Endothelial cell of umbilical vein (primary cell): ENCODE data around the gene BPIFA2. TPM values are rescaled to one million over a fixed set of nuclear protein-coding genes. Genes with fewer than 3 reads are reported as not detected.

Experiments
- BruUV-seq: library from RNA; stranded (reverse); fragments of 400-500 nt; replicated peaks from 2 replicates; lab custom pipeline; 2021; lab: Mats Ljungman, UMichigan
- CTCF ChIA-PET: fragments of 300-600, 350-600 bp; sonication (Branson Sonifier 250); formaldehyde crosslinking; loops from one replicate; lab custom pipeline; 2021; ENCODE audit warnings: antibody characterized with exemption, inconsistent platforms; lab: Charles Lee
- POLR2A ChIA-PET: fragments of 300-600, 350-600 bp; sonication (Branson Sonifier 250); formaldehyde crosslinking; loops from one replicate; lab custom pipeline; 2021; ENCODE audit warnings: antibody characterized with exemption, inconsistent platforms; lab: Charles Lee
- DNase-seq: peaks from one replicate; pipeline ENCODE4 v3.0.0-alpha.2; 2011; ENCODE audit warnings: low read depth, low spot score
- FAIRE-seq: peaks from 2 replicates; lab custom pipeline; 2011; peaks lifted over from hg19 to GRCh38; lab: Jason Lieb, UNC
- H2AFZ ChIP-seq: 2 replicates; pipeline ENCODE4 v1.6.0; 2012; ENCODE audit warnings: low read depth, low read length, control low read depth, inconsistent platforms
- H3K27ac ChIP-seq: 2 replicates; pipeline ENCODE4 v1.5.1; 2011; ENCODE audit warnings: low read depth, mild to moderate bottlenecking, control low read depth, low read length, moderate library complexity; ENCODE audit not compliant: insufficient read depth
- H3K27me3 ChIP-seq, 2 experiments: 2 replicates each; pipeline versions ENCODE4 v1.6.0 to v1.6.1; 2011; ENCODE audit warnings: low read length in 2 of 2, mixed read lengths in 1 of 2; ENCODE audit not compliant: control insufficient read depth in 2 of 2, insufficient read depth in 2 of 2
- H3K36me3 ChIP-seq, 2 experiments: 2 replicates in 1 of 2; 3 replicates in 1 of 2; pipeline ENCODE4 v1.5.1; 2011; ENCODE audit warnings: low read length in 2 of 2, mild to moderate bottlenecking in 1 of 2, moderate library complexity in 1 of 2; ENCODE audit not compliant: control insufficient read depth in 2 of 2, insufficient read depth in 2 of 2; ENCODE audit errors: extremely low read depth in 1 of 2
- H3K4me1 ChIP-seq: 3 replicates; pipeline ENCODE4 v1.5.1; 2011; ENCODE audit warnings: mild to moderate bottlenecking, low read length; ENCODE audit not compliant: control insufficient read depth, insufficient read depth; ENCODE audit errors: extremely low read depth
- H3K4me2 ChIP-seq: 2 replicates; pipeline ENCODE4 v1.6.1; 2011; ENCODE audit warnings: low read length, control low read depth, mixed read lengths; ENCODE audit not compliant: insufficient read depth
- H3K4me3 ChIP-seq, 3 experiments: fragments of 200-600 bp in 1 of 3; sonication (generic), shearing (Covaris generic) in 1 of 3; replicated peaks in 1 of 3; 2 replicates each; pipeline ENCODE4 v1.5.1; 2011 to 2016; ENCODE audit warnings: control low read depth in 3 of 3, low read length in 3 of 3, mild to moderate bottlenecking in 2 of 3, inconsistent platforms in 1 of 3, low read depth in 1 of 3, moderate library complexity in 1 of 3; ENCODE audit not compliant: insufficient read depth in 1 of 3
- H3K79me2 ChIP-seq: 2 replicates; pipeline ENCODE4 v1.6.0; 2012; ENCODE audit warnings: low read length, inconsistent platforms; ENCODE audit not compliant: control insufficient read depth, insufficient read depth
- H3K9ac ChIP-seq: replicated peaks from 2 replicates; pipeline ENCODE3; 2011; ENCODE audit warnings: low read length, control low read depth; ENCODE audit not compliant: insufficient read depth; ENCODE audit errors: extremely low read depth
- H3K9me1 ChIP-seq: replicated peaks from 3 replicates; pipeline ENCODE4 v1.6.0; 2011; ENCODE audit warnings: mild to moderate bottlenecking, low read length; ENCODE audit not compliant: control insufficient read depth, insufficient read depth; ENCODE audit errors: extremely low read depth
- H3K9me3 ChIP-seq: replicated peaks from 2 replicates; pipeline ENCODE4 v1.5.1; 2012; ENCODE audit warnings: low read length, inconsistent platforms; ENCODE audit not compliant: control insufficient read depth, insufficient read depth
- H4K20me1 ChIP-seq: replicated peaks from 2 replicates; pipeline ENCODE3; 2011; ENCODE audit warnings: mild to moderate bottlenecking, low read length; ENCODE audit not compliant: control insufficient read depth, insufficient read depth; ENCODE audit errors: extremely low read depth
- EZH2 ChIP-seq: IDR thresholded peaks from 2 replicates; pipeline ENCODE4 v1.6.1; 2012; ENCODE audit warnings: borderline replicate concordance, low read depth, mild to moderate bottlenecking, moderate library complexity, low read length, inconsistent platforms; ENCODE audit not compliant: severe bottlenecking
- FOS ChIP-seq: IDR thresholded peaks from 2 replicates; pipeline ENCODE4 v1.6.1; 2011; ENCODE audit warnings: mild to moderate bottlenecking, low read length, moderate library complexity, borderline replicate concordance; ENCODE audit not compliant: insufficient read depth
- GATA2 ChIP-seq: IDR thresholded peaks from 2 replicates; pipeline ENCODE4 v1.7.0; 2011; ENCODE audit warnings: low read depth, mild to moderate bottlenecking, moderate library complexity, mixed read lengths, low read length; ENCODE audit not compliant: insufficient read length, insufficient read depth
- JUN ChIP-seq: IDR thresholded peaks from 2 replicates; pipeline ENCODE4 v1.6.1; 2011; ENCODE audit warnings: borderline replicate concordance, low read depth; ENCODE audit not compliant: insufficient read length, insufficient read depth
- MYC ChIP-seq: IDR thresholded peaks from one replicate; pipeline ENCODE4 v1.6.1; 2011; ENCODE audit warnings: mild to moderate bottlenecking, low read depth, low read length
- POLR2A ChIP-seq: IDR thresholded peaks from 2 replicates; pipeline ENCODE4 v1.6.1; 2012; ENCODE audit warnings: low read depth, mild to moderate bottlenecking, control low read depth, low read length
- POLR2AphosphoS5 ChIP-seq: IDR thresholded peaks from 2 replicates; pipeline ENCODE4 v1.6.1; 2012; ENCODE audit warnings: low read depth, mild to moderate bottlenecking, control low read depth, low read length, moderate library complexity; ENCODE audit not compliant: insufficient read depth
- dilution Hi-C: fragments of 300-500 bp; cut with MboI; formaldehyde crosslinking; loops from one replicate; pipeline ENCODE4 v1.15.0; 2019; ENCODE audit warnings: low sequenced_read_pairs; ENCODE audit not compliant: extremely low pct_ligation_motif_present
- intact Hi-C: fragments of 100-400 bp; cut with micrococcal nuclease; formaldehyde crosslinking; loops from one replicate; pipeline ENCODE4 v1.10.0; 2022
- polyA plus RNA-seq, 4 experiments: library from polyadenylated mRNA; depleted of rRNA in 3 of 4; stranded (reverse) in 3 of 4; unstranded in 1 of 4; fragments of >200 nt; gene quantifications; 2 replicates each; pipeline versions ENCODE4 v1.2.1 to v1.2.3, GENCODE V29; 2011 to 2012; ENCODE audit warnings: missing spikeins in 1 of 4
- total RNA-seq: library from RNA; stranded (reverse); gene quantifications from 2 replicates; pipeline ENCODE4 v1.2.3, GENCODE V29; 2021
- TF ChIP-seq, protein P1 (sequence below), 2 donors: IDR thresholded peaks; 1 replicate in 1 of 2; 2 replicates in 1 of 2; pipeline ENCODE4 v1.5.1; 2011; ENCODE audit warnings: low read length in 2 of 2, mild to moderate bottlenecking in 2 of 2, moderate library complexity in 2 of 2, control low read depth in 1 of 2, inconsistent platforms in 1 of 2, low read depth in 1 of 2; ENCODE audit not compliant: insufficient read depth in 1 of 2; ENCODE audit errors: extremely low read depth in 1 of 2
- TF ChIP-seq, protein P2 (sequence below): IDR thresholded peaks from 2 replicates; pipeline ENCODE4 v1.6.1; 2011; ENCODE audit not compliant: insufficient read depth, insufficient read length

BPIFA2 gene
- total and polyA plus RNA-seq, 2 donors (not counting 3 experiments of a cell fraction or from before 2014, with no cell fraction given) = not detected

GRCh38 chr20:33166533-33167113 is 1.3 kb upstream of the BPIFA2 start:
- FAIRE-seq (no peak), DNase-seq (no peak)
- H3K9me1 ChIP-seq = no peaks in the 10 kb centered on the region
- no peaks in the 10 kb centered on the region for H3K36me3 ChIP-seq
- intact Hi-C loops (no loop called here), dilution Hi-C loops (no loop called here)
- BruUV-seq = no TSS peak
- no peaks in the 10 kb centered on the region for H3K79me2 ChIP-seq
- no peak overlapping the region for H2AFZ ChIP-seq
- H3K9ac ChIP-seq = no peak overlapping the region
- H3K27ac ChIP-seq = no peak overlapping the region
- H3K4me3 ChIP-seq = no peak overlapping the region
- H4K20me1 ChIP-seq = no peaks in the 10 kb centered on the region
- H3K4me1 ChIP-seq = no peaks in the 10 kb centered on the region
- ChIA-PET CTCF (no interaction called here), POLR2A (no interaction called here)
- TF ChIP-seq POLR2AphosphoS5 = no peak
- TF ChIP-seq, protein P1, sequence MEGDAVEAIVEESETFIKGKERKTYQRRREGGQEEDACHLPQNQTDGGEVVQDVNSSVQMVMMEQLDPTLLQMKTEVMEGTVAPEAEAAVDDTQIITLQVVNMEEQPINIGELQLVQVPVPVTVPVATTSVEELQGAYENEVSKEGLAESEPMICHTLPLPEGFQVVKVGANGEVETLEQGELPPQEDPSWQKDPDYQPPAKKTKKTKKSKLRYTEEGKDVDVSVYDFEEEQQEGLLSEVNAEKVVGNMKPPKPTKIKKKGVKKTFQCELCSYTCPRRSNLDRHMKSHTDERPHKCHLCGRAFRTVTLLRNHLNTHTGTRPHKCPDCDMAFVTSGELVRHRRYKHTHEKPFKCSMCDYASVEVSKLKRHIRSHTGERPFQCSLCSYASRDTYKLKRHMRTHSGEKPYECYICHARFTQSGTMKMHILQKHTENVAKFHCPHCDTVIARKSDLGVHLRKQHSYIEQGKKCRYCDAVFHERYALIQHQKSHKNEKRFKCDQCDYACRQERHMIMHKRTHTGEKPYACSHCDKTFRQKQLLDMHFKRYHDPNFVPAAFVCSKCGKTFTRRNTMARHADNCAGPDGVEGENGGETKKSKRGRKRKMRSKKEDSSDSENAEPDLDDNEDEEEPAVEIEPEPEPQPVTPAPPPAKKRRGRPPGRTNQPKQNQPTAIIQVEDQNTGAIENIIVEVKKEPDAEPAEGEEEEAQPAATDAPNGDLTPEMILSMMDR (IDR thresholded peaks at IDR 0.05; ENCODE audit: extremely low read depth in 1 of 2, insufficient read depth in 1 of 2, low read depth in 1 of 2, low read length in 2 of 2) = no peak
- no peak for TF ChIP-seq GATA2
- no peak for TF ChIP-seq EZH2
- no peak for TF ChIP-seq JUN
- TF ChIP-seq FOS = no peak
- no peak for TF ChIP-seq MYC
- TF ChIP-seq, protein P2, sequence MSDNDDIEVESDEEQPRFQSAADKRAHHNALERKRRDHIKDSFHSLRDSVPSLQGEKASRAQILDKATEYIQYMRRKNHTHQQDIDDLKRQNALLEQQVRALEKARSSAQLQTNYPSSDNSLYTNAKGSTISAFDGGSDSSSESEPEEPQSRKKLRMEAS = no peak
- TF ChIP-seq POLR2A = no peak
- no peak overlapping the region for H3K4me2 ChIP-seq
- H3K27me3 ChIP-seq = no peaks in the 10 kb centered on the region
- H3K9me3 ChIP-seq = no peaks in the 10 kb centered on the region
